Right atrium auricular region (tissue), 2 donors: ENCODE measurements around the gene ADAM33. TPM values are rescaled to one million over a fixed set of nuclear protein-coding genes. Genes with fewer than 3 reads are reported as not detected.

Source experiments
- DNase-seq: peaks from one replicate; pipeline ENCODE4 v3.0.0-alpha.2; 2019; ENCODE audit warnings: low spot score
- H3K27ac ChIP-seq, 2 donors: fragments of 200-600 bp; sonication (generic); 1 replicate in 1 of 2; 2 replicates in 1 of 2; pipeline ENCODE4 v1.5.1; 2016 to 2019
- H3K27me3 ChIP-seq, 2 donors: fragments of 200-600 bp; sonication (generic); one replicate each; pipeline versions ENCODE4 v1.5.1 to v1.6.0; 2017 to 2019
- H3K36me3 ChIP-seq: fragments of 200-600 bp; sonication (generic); one replicate; pipeline ENCODE4 v1.5.1; 2016
- H3K4me1 ChIP-seq, 2 donors: fragments of 200-600 bp; sonication (generic); one replicate each; pipeline versions ENCODE4 v1.5.1 to v1.6.0; 2017 to 2019
- H3K4me3 ChIP-seq, 2 donors: fragments of 200-600 bp; sonication (generic); 1 replicate in 1 of 2; 2 replicates in 1 of 2; pipeline ENCODE4 v1.5.1; 2017 to 2019; ENCODE audit warnings: mild to moderate bottlenecking in 1 of 2, moderate library complexity in 1 of 2
- H3K9me3 ChIP-seq, 2 donors: fragments of 200-600 bp; sonication (generic); one replicate each; pipeline ENCODE4 v1.5.1; 2019
- total RNA-seq, 2 donors: library from RNA; depleted of rRNA; stranded (reverse); fragments of >200 nt; gene quantifications; one replicate each; pipeline ENCODE4 v1.1.0, GENCODE V29; 2016
- TF ChIP-seq, protein P1 (sequence below), 2 donors: fragments of 200-600 bp; sonication (generic); IDR thresholded peaks; one replicate each; pipeline ENCODE4 v1.5.1; 2019; ENCODE audit warnings: antibody characterized with exemption in 2 of 2

Gene ADAM33
- total RNA-seq, 2 donors from 2014 or later: 9.7 to 13.8 TPM

DNA sequence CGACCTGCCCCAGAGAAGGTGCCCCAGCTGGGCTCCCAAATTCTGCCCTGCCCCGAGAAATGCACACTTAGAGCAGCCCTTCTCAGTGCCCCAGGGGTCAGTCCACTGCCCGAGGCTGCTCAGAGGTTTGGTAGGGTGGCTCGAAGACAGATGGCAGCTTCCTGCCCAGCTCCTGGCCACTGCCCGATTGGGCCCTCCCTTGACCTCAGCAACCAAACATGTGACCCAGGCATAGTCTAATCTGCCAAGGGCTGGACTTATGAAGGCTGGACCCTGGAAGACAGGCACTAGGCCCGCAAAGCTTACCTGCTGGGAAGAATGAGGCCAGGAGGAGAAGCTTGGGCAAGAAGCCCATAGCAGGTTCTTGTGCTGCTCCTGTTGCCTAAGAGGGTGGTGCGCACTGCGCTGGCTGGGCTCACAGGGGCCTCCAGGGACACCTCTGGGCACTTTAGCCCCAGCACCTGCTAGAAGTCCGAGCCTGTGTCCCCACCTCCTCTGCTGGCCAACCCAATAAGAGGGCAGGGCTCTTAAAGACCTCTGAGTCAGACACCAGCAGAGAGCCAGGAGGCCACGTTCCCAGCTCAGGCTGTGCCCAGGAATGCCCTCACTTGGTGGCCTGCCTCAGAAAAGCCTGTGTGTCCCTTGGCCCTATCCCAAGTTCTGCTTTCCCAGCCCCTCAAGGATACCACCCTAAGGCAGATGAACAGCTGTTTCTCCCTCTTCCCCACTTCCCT, 25.1 kb upstream of the ADAM33 start:
- H3K27me3 ChIP-seq: no peaks in the 10 kb centered on the region
- no peaks in the 10 kb centered on the region for H3K9me3 ChIP-seq
- H3K27ac ChIP-seq: no peak overlapping the region
- H3K4me1 ChIP-seq: peaks cover 0 to 16% of the 10 kb centered on the region in 2 donors
- TF ChIP-seq, protein P1, sequence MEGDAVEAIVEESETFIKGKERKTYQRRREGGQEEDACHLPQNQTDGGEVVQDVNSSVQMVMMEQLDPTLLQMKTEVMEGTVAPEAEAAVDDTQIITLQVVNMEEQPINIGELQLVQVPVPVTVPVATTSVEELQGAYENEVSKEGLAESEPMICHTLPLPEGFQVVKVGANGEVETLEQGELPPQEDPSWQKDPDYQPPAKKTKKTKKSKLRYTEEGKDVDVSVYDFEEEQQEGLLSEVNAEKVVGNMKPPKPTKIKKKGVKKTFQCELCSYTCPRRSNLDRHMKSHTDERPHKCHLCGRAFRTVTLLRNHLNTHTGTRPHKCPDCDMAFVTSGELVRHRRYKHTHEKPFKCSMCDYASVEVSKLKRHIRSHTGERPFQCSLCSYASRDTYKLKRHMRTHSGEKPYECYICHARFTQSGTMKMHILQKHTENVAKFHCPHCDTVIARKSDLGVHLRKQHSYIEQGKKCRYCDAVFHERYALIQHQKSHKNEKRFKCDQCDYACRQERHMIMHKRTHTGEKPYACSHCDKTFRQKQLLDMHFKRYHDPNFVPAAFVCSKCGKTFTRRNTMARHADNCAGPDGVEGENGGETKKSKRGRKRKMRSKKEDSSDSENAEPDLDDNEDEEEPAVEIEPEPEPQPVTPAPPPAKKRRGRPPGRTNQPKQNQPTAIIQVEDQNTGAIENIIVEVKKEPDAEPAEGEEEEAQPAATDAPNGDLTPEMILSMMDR (IDR thresholded peaks at IDR 0.05): no peak
- no peak overlapping the region for H3K4me3 ChIP-seq
- DNase-seq: no peak
- H3K36me3 ChIP-seq: no peaks in the 10 kb centered on the region

DNA sequence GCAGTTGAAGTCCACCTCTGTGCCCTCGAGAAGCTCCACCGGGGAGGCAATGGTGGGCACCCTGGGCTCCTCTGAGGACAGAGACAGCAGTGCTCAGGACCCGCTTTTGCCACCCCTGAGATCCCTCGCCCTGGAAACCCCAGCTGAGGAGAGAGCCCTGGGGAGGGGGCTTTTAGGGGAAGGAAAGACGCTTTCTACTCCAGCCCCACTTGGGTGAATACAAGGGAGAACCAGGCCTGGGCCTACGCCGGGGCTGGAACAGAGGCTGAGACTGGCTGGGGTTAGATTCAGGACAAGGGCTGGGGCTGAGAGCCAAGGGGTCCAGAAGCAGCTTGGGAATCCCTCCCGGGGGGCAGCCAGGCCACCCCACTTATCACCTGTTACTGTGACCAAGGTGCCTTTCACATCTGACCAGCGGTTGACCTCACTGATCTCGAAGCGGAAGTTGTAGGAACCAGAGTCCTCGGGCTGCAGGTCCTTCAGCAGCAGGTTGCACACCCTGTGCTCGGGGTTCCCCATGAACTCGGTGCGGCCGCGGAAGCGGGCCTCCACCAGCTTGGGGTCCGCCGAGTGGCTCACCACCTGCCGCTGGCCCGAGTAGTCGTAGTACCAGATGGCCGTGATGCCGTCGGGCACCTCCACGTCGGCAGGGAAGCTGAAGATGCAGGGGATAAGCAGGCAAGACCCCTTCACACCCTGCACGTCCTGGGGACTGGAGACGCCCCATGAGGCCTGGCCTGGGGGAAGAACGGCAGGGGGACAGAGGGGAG, 24.3 kb upstream of the ADAM33 start:
- Histone ChIP-seq H3K4me1 (peaks cover 0 to 14% of the 10 kb centered on the region in 2 donors), H3K36me3 (no peaks in the 10 kb centered on the region), H3K4me3 (no peak overlapping the region), H3K27me3 (no peaks in the 10 kb centered on the region), H3K27ac (no peak overlapping the region), H3K9me3 (no peaks in the 10 kb centered on the region)
- DNase-seq: no peak
- TF ChIP-seq, protein P1 (IDR thresholded peaks at IDR 0.05): no peak

DNA sequence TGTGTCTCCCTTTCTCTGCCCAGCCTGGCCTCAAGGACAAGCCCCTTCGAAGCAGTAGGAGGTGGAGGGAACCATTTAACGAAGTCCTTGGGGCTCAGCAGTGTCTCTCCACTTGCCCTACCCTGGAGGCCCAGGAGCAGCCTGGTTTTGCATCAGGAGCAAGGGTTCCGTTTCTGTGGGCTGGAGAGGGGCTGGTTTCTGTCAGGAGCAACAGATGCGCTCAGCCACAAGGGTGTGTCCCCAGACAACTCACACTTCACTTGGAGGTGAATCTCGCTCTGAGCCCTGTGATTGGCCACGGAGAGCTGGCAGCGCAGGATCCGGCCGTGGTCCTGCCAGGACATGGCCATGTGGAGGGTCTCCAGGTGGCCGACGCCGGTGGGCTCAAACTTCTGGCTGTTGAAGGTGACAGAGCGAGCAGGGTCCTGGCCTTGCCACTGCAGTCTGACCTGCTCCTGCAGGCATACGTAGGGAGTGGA, 23.7 kb upstream of the ADAM33 start:
- Histone ChIP-seq H3K9me3 (no peaks in the 10 kb centered on the region), H3K27me3 (no peaks in the 10 kb centered on the region), H3K27ac (no peak overlapping the region), H3K4me1 (peaks cover 0 to 8% of the 10 kb centered on the region in 2 donors), H3K4me3 (no peak overlapping the region), H3K36me3 (no peaks in the 10 kb centered on the region)
- DNase-seq: no peak
- TF ChIP-seq, protein P1 (IDR thresholded peaks at IDR 0.05): no peak

DNA sequence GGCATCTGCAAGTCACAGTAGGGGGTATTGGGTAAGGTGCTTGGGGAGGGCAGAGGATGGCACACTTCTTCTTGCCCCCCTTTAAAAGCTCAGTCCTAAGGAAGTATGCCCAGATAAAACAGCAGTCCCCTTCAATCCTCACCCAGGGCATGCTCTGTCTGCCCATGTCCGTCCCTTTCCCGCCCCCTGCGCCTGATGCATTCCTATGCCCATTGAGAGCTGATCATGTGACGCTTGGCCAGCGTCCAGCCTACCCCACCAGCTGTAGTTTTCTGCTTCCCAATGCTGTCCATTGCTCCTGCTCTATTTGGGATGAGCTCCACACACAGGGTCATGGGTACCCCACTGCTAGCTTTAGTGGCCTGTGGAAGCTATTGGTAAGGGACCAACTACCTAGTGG, 22.3 kb upstream of the ADAM33 start:
- no peaks in the 10 kb centered on the region for H3K36me3 ChIP-seq
- DNase-seq: no peak
- H3K4me3 ChIP-seq: no peak overlapping the region
- TF ChIP-seq, protein P1 (IDR thresholded peaks at IDR 0.05): no peak
- no peaks in the 10 kb centered on the region for H3K9me3 ChIP-seq
- H3K27me3 ChIP-seq: no peaks in the 10 kb centered on the region
- no peaks in the 10 kb centered on the region for H3K4me1 ChIP-seq
- no peak overlapping the region for H3K27ac ChIP-seq

DNA sequence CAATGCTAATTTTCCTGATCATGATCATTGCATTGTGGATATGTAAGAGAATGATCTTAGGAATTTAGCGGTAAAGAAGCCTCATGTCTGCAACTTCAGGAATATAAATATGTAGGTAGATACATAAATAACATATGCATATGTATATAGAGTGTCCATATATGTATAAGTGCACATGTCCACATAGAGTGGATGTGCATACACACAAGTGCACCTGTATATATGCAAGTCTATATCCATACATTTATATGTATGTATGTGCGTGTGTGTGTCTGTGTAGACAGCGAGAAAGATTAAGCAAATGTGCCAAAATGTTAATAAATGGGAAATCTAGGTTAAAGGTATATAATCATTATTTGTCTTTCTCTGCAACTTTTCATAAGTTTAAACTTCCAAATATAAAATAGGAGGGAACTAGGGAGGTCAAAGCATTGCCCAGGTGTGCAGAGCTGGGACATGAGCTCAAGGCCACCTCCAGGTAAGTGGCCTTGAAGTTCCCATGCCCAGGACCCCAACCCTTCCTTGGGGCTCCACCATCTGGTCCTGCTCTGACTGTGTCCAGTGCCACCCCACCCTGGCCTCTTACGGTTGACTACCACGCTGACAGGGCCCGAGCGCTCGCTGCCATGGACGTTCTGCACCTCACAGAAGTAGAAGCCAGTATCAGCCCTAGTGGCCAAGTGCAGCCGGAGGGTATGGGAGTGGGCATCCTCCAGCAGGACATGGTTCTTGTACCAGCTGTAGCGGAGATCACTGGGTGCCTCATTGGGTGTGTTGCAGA, 21.0 kb upstream of the ADAM33 start:
- no peak for DNase-seq
- TF ChIP-seq, protein P1 (IDR thresholded peaks at IDR 0.05): no peak
- no peak overlapping the region for H3K4me3 ChIP-seq
- no peak overlapping the region for H3K27ac ChIP-seq
- H3K27me3 ChIP-seq: no peaks in the 10 kb centered on the region
- no peaks in the 10 kb centered on the region for H3K4me1 ChIP-seq
- no peaks in the 10 kb centered on the region for H3K36me3 ChIP-seq
- H3K9me3 ChIP-seq: no peaks in the 10 kb centered on the region
